ENCODE data around the gene FLT1.

The FLT1 gene

DNA sequence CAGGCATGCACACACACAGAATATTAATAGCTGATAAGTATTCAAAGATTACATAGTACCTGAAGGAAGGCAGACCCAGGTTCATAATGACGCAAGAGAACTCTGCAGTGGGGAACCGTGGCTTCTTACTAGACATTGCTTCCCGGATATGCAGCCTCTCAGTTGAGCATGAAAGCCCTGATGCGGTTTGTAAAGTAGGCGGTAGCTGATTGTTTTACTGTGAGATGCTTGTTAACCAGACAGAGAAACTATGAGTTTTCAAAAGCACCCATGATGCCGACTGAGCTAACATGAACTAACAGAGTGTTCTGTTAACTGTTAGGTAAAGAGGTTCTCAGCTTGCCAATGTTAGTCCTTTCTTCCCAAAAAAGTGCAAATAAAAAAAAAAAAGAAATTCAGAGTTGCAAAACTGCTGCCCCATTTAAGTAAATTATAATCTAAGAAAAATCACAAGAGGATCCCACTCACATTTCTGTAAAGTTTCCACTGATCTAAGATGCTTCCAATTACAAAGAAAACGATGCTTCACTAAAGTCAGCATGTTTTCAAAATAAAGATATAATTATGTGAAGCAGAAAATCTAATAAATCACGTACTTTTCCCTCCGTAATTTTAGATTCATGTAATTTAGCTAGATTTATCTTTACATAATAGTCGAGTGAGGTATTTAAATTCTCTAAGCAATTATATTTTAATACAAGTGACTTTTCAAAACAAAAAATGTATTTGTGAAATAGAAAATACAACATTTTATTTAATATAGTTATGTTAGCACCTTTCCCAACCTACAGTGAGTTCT is 2.2 kb downstream of the FLT1 start:
- H3K4me3 ChIP-seq (replicated peaks in 1 of 2; ENCODE audit: low read depth in 2 of 2, low read length in 2 of 2), result no peak overlapping the region

GRCh38 chr13:28490061-28490460 is 4.9 kb downstream of the FLT1 start:
- no peak for TF ChIP-seq CTCF (IDR thresholded peaks at IDR 0.05; ENCODE audit: low read depth, low read length)
- DNase-seq (ENCODE audit: low read depth in 2 of 2), result no peak
- no peak overlapping the region for H3K4me3 ChIP-seq (replicated peaks in 1 of 2; ENCODE audit: low read depth in 2 of 2, low read length in 2 of 2)

More for the DNA sequence above, 2.2 kb downstream of the FLT1 start:
- no peak for TF ChIP-seq CTCF (IDR thresholded peaks at IDR 0.05; ENCODE audit: low read depth, low read length)
- DNase-seq (ENCODE audit: low read depth in 2 of 2), result no peak

GRCh38 chr13:28489524-28489931 is 5.4 kb downstream of the FLT1 start:
- peak in 1 of 2 donors; percentile 20 for DNase-seq (ENCODE audit: low read depth in 2 of 2)
- no peak overlapping the region for H3K4me3 ChIP-seq (replicated peaks in 1 of 2; ENCODE audit: low read depth in 2 of 2, low read length in 2 of 2)
- TF ChIP-seq CTCF (IDR thresholded peaks at IDR 0.05; ENCODE audit: low read depth, low read length), result no peak

DNA sequence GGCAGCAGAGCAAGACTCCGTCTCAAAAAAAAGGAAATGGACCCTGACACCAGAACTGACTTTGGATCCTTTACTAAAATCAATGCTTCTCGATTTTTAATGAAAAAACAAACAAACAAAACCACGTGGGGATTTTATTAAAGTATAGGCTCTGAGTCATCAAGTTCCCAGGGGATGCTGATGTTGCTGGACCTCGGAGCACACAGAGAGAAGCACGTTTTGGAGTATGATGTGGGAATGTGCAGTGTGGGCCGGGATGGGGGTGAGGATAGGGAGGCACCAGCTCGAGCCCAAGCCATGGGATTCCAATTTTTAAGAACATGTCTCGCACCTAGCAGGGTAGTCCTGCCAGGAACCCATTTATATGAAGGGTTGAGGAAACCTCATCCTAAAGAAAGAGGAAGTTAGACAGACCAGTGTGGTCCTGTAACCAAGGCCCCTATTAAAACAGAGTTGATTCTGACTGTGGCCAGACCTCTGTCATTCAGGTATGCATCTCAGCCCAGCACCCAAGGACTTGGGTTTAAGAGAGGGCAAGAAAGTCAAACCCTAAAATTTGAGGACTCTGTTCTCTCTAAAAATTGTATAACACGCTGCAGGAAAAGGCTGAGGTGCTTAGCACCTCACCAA is 6.4 kb downstream of the FLT1 start:
- H3K4me3 ChIP-seq (replicated peaks in 1 of 2; ENCODE audit: low read depth in 2 of 2, low read length in 2 of 2), result no peak overlapping the region
- no peak for TF ChIP-seq CTCF (IDR thresholded peaks at IDR 0.05; ENCODE audit: low read depth, low read length)
- DNase-seq (ENCODE audit: low read depth in 2 of 2), result peak in 1 of 2 donors; percentile 67

- DNase-seq (ENCODE audit: low read depth in 2 of 2), result no peak
- no peak overlapping the region for H3K4me3 ChIP-seq (replicated peaks in 1 of 2; ENCODE audit: low read depth in 2 of 2, low read length in 2 of 2)
- no peak for TF ChIP-seq CTCF (IDR thresholded peaks at IDR 0.05; ENCODE audit: low read depth, low read length)
Measured at GRCh38 chr13:28485996-28486543, 8.9 kb downstream of the FLT1 start.

DNA sequence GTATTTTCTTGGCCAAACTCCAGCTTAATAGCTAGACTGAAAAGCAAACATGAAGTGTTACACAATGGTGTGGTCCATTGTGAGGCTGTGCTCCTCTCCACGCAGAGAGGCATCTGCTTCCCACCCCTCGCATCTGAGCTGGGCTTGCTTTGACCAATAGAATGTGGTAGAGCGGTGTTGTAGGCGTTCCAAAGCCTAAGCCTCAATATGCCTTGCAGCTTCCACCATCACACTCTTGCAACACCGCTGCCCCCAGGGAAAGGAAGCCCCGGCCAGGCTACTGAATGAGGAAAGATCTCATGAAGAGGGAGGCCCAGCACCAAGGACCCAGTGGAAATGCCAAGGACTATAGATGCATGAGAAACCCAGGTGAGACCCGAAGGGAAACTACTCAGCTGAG is 9.4 kb downstream of the FLT1 start:
- no peak overlapping the region for H3K4me3 ChIP-seq (replicated peaks in 1 of 2; ENCODE audit: low read depth in 2 of 2, low read length in 2 of 2)
- no peak for DNase-seq (ENCODE audit: low read depth in 2 of 2)
- TF ChIP-seq CTCF (IDR thresholded peaks at IDR 0.05; ENCODE audit: low read depth, low read length), result no peak

Data from cardiac fibroblast (primary cell).